ENCODE data around the gene PTGS1. TPM values are rescaled to one million over a fixed set of nuclear protein-coding genes. Genes with fewer than 3 reads are reported as not detected.

The PTGS1 gene
- total and polyA plus RNA-seq, 9 of the 15 experiments (the other 6 are each of a cell fraction or from before 2014, with no cell fraction given), result 3.4 to 12.9 (median 5.3) TPM

GRCh38 chr9:122348288-122348777 lies 22.5 kb upstream of the PTGS1 start (continued):
- no peak for TF ChIP-seq HIVEP1 (CRISPR knock-in tag; IDR thresholded peaks at IDR 0.05)

- POLR2A ChIA-PET, result no interaction called here
Measured at GRCh38 chr9:122348791-122349190, 22.0 kb upstream of the PTGS1 start.

More at GRCh38 chr9:122348791-122349190, 22.0 kb upstream of the PTGS1 start:
- no peaks in the 10 kb centered on the region; the same call in 1 of the 2 replicates for H4K20me1 ChIP-seq (replicated peaks; ENCODE audit: control insufficient read depth, insufficient read depth, low read length)
- no peaks in the 10 kb centered on the region for H3K36me3 ChIP-seq (ENCODE audit: control insufficient read depth, insufficient read depth, low read length)
- no peak for ATAC-seq
- FAIRE-seq, result no peak
- H3K79me2 ChIP-seq (ENCODE audit: control insufficient read depth, insufficient read depth, low read length), result no peaks in the 10 kb centered on the region
- intact Hi-C loops (cut with micrococcal nuclease) (no loop called here), in situ Hi-C loops (cut with MboI) (loop anchor here (25.0 kb wide), 1 partner anchor 661 kb away; no protein-coding TSS in a partner anchor)
- peaks cover 0 to 4% of the 10 kb centered on the region in 2 experiments; a peak in 1 of 5 replicates for H3K4me1 ChIP-seq (replicated peaks in 1 of 2; ENCODE audit: control insufficient read depth in 2 of 2, insufficient read depth in 2 of 2, low read length in 2 of 2)
- no peak overlapping the region for H3K4me3 ChIP-seq
- BruUV-seq (replicated peaks), result no TSS peak
- H3K4me2 ChIP-seq (ENCODE audit: insufficient read depth, low read length), result no peak overlapping the region
- 11% methylated on average over 2 of the region's 2 CpGs for WGBS (ENCODE audit: insufficient coverage, low coverage, missing lambda C conversion rate)
- no peak for DNase-seq (ENCODE audit: extremely low read depth in 1 of 4, low spot score in 3 of 4)
- no peaks in the 10 kb centered on the region; the same call in 1 of the 2 replicates for H3K9me3 ChIP-seq (replicated peaks; ENCODE audit: control insufficient read depth, insufficient read depth, low read depth, low read length)
- H3K9me1 ChIP-seq (ENCODE audit: control insufficient read depth, insufficient read depth, low read length), result no peaks in the 10 kb centered on the region
- peaks cover 0 to 6% of the 10 kb centered on the region in 2 experiments; a peak in 2 of 5 replicates for H3K27me3 ChIP-seq (ENCODE audit: control insufficient read depth in 2 of 2, insufficient read depth in 2 of 2, low read length in 2 of 2)
- H3K9ac ChIP-seq (ENCODE audit: insufficient read depth in 1 of 2, low read depth in 2 of 2, low read length in 2 of 2), result no peak overlapping the region
- TF ChIP-seq ZBTB2 (IDR thresholded peaks at IDR 0.05) (no peak), LARP7 (IDR thresholded peaks at IDR 0.05) (no peak), NR2C1 (IDR thresholded peaks at IDR 0.05) (peak; percentile 54; the same call in 1 of the 2 replicates), NR2C1 (tag; IDR thresholded peaks at IDR 0.05) (peak; percentile 37; the same call in 1 of the 2 replicates), ZKSCAN1 (IDR thresholded peaks at IDR 0.05; ENCODE audit: low read depth, low read length) (peak; percentile 90)
- H3K27ac ChIP-seq (ENCODE audit: extremely low read depth, low read depth, low read length), result no peak overlapping the region
- H2AFZ ChIP-seq (ENCODE audit: low read depth, low read length), result no peak overlapping the region
- CTCF ChIA-PET (ENCODE audit: low intra/inter-chr PET ratio), result interaction anchor here (1.8 to 6.0 kb wide), 2 partner anchors 223 to 226 kb away, joined by 6 to 88 read pairs; no protein-coding TSS in a partner anchor
